HCT116 (cell line): ENCODE data around the gene PRCP. TPM values are rescaled to one million over a fixed set of nuclear protein-coding genes. Genes with fewer than 3 reads are reported as not detected.

ENCODE experiments used
- ATAC-seq: fragments of 200-7000 bp; cut with Tn5 transposase; 2 replicates; pipeline ENCODE4 v1.9.1; 2020; ENCODE audit warnings: mild to moderate bottlenecking, moderate library complexity
- BruUV-seq: library from RNA; stranded (reverse); fragments of 400-500 nt; replicated peaks from 2 replicates; lab custom pipeline; 2021; lab: Mats Ljungman, UMichigan
- CTCF ChIA-PET: fragments of 300-600 bp; sonication (Branson Sonifier 250); formaldehyde crosslinking; loops from one replicate; lab custom pipeline; 2021; ENCODE audit warnings: antibody characterized with exemption; lab: Charles Lee
- POLR2A ChIA-PET: fragments of 300-600, 350-600 bp; sonication (Branson Sonifier 250); formaldehyde crosslinking; loops from one replicate; lab custom pipeline; 2021; ENCODE audit warnings: antibody characterized with exemption; lab: Charles Lee
- RAD21 ChIA-PET, 2 experiments: fragments of 300-600 bp; sonication (Branson Sonifier 250); formaldehyde crosslinking; loops; one replicate each; lab custom pipeline; 2023; ENCODE audit warnings: low total read pairs in 2 of 2; ENCODE audit not compliant: uncharacterized antibody in 2 of 2, unreplicated experiment in 2 of 2, low non-redundant PET in 1 of 2; lab: Charles Lee
- DNase-seq: peaks from one replicate; pipeline ENCODE4 v3.0.0-alpha.2; 2010; ENCODE audit warnings: low read depth, low spot score
- H2AFZ ChIP-seq: fragments of 200-600 bp; shearing (Covaris generic), sonication (generic); 2 replicates; pipeline ENCODE4 v1.6.1; 2017; ENCODE audit warnings: low read depth, mixed run types, mixed read lengths, antibody characterized with exemption, low read length; ENCODE audit not compliant: poor library complexity, severe bottlenecking
- H3K27ac ChIP-seq: 2 replicates; pipeline ENCODE4 v1.5.1; 2012; ENCODE audit warnings: low read depth, low read length
- H3K27me3 ChIP-seq: fragments of 200-600 bp; sonication (generic); 2 replicates; pipeline ENCODE4 v1.6.1; 2016; ENCODE audit warnings: mixed run types, low read length, mixed read lengths; ENCODE audit not compliant: insufficient read depth
- H3K36me3 ChIP-seq, 2 experiments: fragments of 200-500 bp in 1 of 2; fragments of 200-600 bp in 1 of 2; sonication (Bioruptor generic) in 1 of 2; sonication (generic) in 1 of 2; 2 replicates each; pipeline versions ENCODE4 v1.5.1 to v1.6.1; 2014 to 2016; ENCODE audit warnings: low read length in 2 of 2, inconsistent platforms in 1 of 2, mixed read lengths in 1 of 2, mixed run types in 1 of 2; ENCODE audit not compliant: insufficient read depth in 2 of 2, control insufficient read depth in 1 of 2
- H3K4me1 ChIP-seq, 2 experiments: fragments of 200-600 bp in 1 of 2; sonication (generic) in 1 of 2; 2 replicates each; pipeline versions ENCODE4 v1.5.1 to v1.6.1; 2012 to 2017; ENCODE audit warnings: low read length in 2 of 2, inconsistent platforms in 1 of 2, mild to moderate bottlenecking in 1 of 2, mixed read lengths in 1 of 2, mixed run types in 1 of 2, moderate library complexity in 1 of 2; ENCODE audit not compliant: insufficient read depth in 2 of 2, control insufficient read depth in 1 of 2
- H3K4me2 ChIP-seq: fragments of 200-600 bp; sonication (generic); 2 replicates; pipeline ENCODE4 v1.6.1; 2017; ENCODE audit warnings: mixed run types, low read length, mixed read lengths
- H3K4me3 ChIP-seq, 2 experiments: fragments of 200-600 bp in 1 of 2; sonication (generic) in 1 of 2; replicated peaks in 1 of 2; 2 replicates each; pipeline ENCODE4 v1.5.1; 2011 to 2016; ENCODE audit warnings: low read length in 2 of 2, control low read depth in 1 of 2, low read depth in 1 of 2, mild to moderate bottlenecking in 1 of 2, mixed read lengths in 1 of 2, mixed run types in 1 of 2
- H3K79me2 ChIP-seq: fragments of 200-600 bp; sonication (generic); 2 replicates; pipeline ENCODE4 v1.6.1; 2017; ENCODE audit warnings: mild to moderate bottlenecking, mixed run types, low read length, moderate library complexity, mixed read lengths; ENCODE audit not compliant: insufficient read depth
- H3K9ac ChIP-seq: fragments of 200-600 bp; sonication (generic); 2 replicates; pipeline ENCODE4 v1.6.1; 2016; ENCODE audit warnings: low read length, mixed read lengths
- H3K9me2 ChIP-seq: fragments of 200-600 bp; sonication (generic), shearing (Covaris generic); 2 replicates; pipeline ENCODE4 v1.6.1; 2017; ENCODE audit warnings: mixed run types, mild to moderate bottlenecking, moderate library complexity; ENCODE audit not compliant: insufficient read depth
- H3K9me3 ChIP-seq, 2 experiments: fragments of 200-500 bp in 1 of 2; fragments of 200-600 bp in 1 of 2; sonication (Bioruptor generic) in 1 of 2; sonication (generic) in 1 of 2; 2 replicates each; pipeline ENCODE4 v1.6.1; 2014 to 2017; ENCODE audit warnings: low read length in 2 of 2, mixed read lengths in 2 of 2, inconsistent platforms in 1 of 2, low read depth in 1 of 2, mild to moderate bottlenecking in 1 of 2, mixed run types in 1 of 2, moderate library complexity in 1 of 2; ENCODE audit not compliant: control insufficient read depth in 1 of 2, insufficient read depth in 1 of 2
- H4K20me1 ChIP-seq: fragments of 200-600 bp; sonication (generic), shearing (Covaris generic); 2 replicates; pipeline ENCODE4 v1.6.1; 2017; ENCODE audit warnings: mixed run types, mild to moderate bottlenecking, moderate library complexity; ENCODE audit not compliant: insufficient read depth
- ATF3 ChIP-seq: IDR thresholded peaks from 2 replicates; pipeline ENCODE4 v1.6.1; 2012
- CEBPB ChIP-seq: IDR thresholded peaks from 2 replicates; pipeline ENCODE4 v1.6.1; 2012; ENCODE audit warnings: low read depth
- CTCF ChIP-seq, 3 experiments: fragments of 200-600 bp in 1 of 3; sonication (generic) in 1 of 3; IDR thresholded peaks in 2 of 3; conservative IDR thresholded peaks in 1 of 3; 2 replicates each; pipeline ENCODE4 v1.5.1; 2012 to 2017; ENCODE audit warnings: low read depth in 2 of 3, low read length in 2 of 3, antibody characterized with exemption in 1 of 3, borderline replicate concordance in 1 of 3, control low read depth in 1 of 3, mild to moderate bottlenecking in 1 of 3, mixed read lengths in 1 of 3, mixed run types in 1 of 3, moderate library complexity in 1 of 3; ENCODE audit not compliant: insufficient read depth in 1 of 3
- EGR1 ChIP-seq: IDR thresholded peaks from 2 replicates; pipeline ENCODE4 v1.6.1; 2012; ENCODE audit warnings: low read depth
- EZH2 ChIP-seq: fragments of 200-600 bp; sonication (generic); IDR thresholded peaks from 2 replicates; pipeline ENCODE4 v1.6.1; 2017; ENCODE audit warnings: antibody characterized with exemption, mixed run types
- FOSL1 ChIP-seq: IDR thresholded peaks from 2 replicates; pipeline ENCODE4 v1.6.1; 2012; ENCODE audit warnings: low read depth
- JUND ChIP-seq: IDR thresholded peaks from 2 replicates; pipeline ENCODE4 v1.6.1; 2012
- MAX ChIP-seq: IDR thresholded peaks from 2 replicates; pipeline ENCODE4 v1.6.1; 2012
- POLR2A ChIP-seq: IDR thresholded peaks from 2 replicates; pipeline ENCODE4 v1.7.0; 2011; ENCODE audit warnings: borderline replicate concordance; ENCODE audit not compliant: insufficient read depth, insufficient read length; ENCODE audit errors: extremely low read depth
- POLR2AphosphoS5 ChIP-seq: IDR thresholded peaks from 2 replicates; pipeline ENCODE4 v1.6.1; 2011; ENCODE audit warnings: mild to moderate bottlenecking, low read depth, low read length, moderate library complexity
- RAD21 ChIP-seq: IDR thresholded peaks from 2 replicates; pipeline ENCODE4 v1.6.1; 2012; ENCODE audit warnings: low read depth, mild to moderate bottlenecking
- SIN3A ChIP-seq: IDR thresholded peaks from 2 replicates; pipeline ENCODE4 v1.6.1; 2012; ENCODE audit warnings: low read depth
- SRF ChIP-seq: IDR thresholded peaks from 2 replicates; pipeline ENCODE4 v1.6.1; 2012; ENCODE audit warnings: low read depth
- YY1 ChIP-seq: IDR thresholded peaks from 2 replicates; pipeline ENCODE4 v1.6.1; 2011; ENCODE audit warnings: low read length, low read depth, moderate library complexity, mild to moderate bottlenecking; ENCODE audit not compliant: insufficient replicate concordance; ENCODE audit errors: extremely low read depth
- ZFX ChIP-seq: fragments of 450-650 bp; IDR thresholded peaks from 2 replicates; pipeline ENCODE4 v1.6.1; 2017
- ZNF274 ChIP-seq: fragments of 200-500 bp; sonication (Bioruptor generic); IDR thresholded peaks from 2 replicates; pipeline ENCODE4 v1.6.1; 2014; ENCODE audit warnings: mild to moderate bottlenecking, low read depth, low read length, inconsistent platforms
- intact Hi-C: fragments of 100-400 bp; cut with micrococcal nuclease; formaldehyde crosslinking; loops from 2 replicates; pipeline ENCODE4 v1.10.0; 2022
- total RNA-seq: library from RNA; stranded (reverse); gene quantifications from one replicate; pipeline ENCODE4 v1.2.1, GENCODE V29; 2021; ENCODE audit not compliant: unreplicated experiment

The PRCP gene
- total RNA-seq, 1 experiment from 2014 or later: 50.0 TPM

- Histone ChIP-seq H3K9ac (no peak overlapping the region), H3K4me3 (no peak overlapping the region), H4K20me1 (no peaks in the 10 kb centered on the region), H2AFZ (no peak overlapping the region), H3K27me3 (no peaks in the 10 kb centered on the region), H3K9me2 (no peaks in the 10 kb centered on the region), H3K79me2 (no peaks in the 10 kb centered on the region), H3K4me1 (peaks cover 11 to 19% of the 10 kb centered on the region in 2 experiments), H3K36me3 (no peaks in the 10 kb centered on the region), H3K27ac (no peak overlapping the region), H3K9me3 (no peaks in the 10 kb centered on the region), H3K4me2 (no peak overlapping the region)
- no peak for TF ChIP-seq MAX
- no peak for TF ChIP-seq CEBPB
- no peak for TF ChIP-seq YY1
- no peak for TF ChIP-seq POLR2AphosphoS5
- no peak for TF ChIP-seq ATF3
- no peak for TF ChIP-seq RAD21
- POLR2A ChIA-PET: no interaction called here
- DNase-seq (no peak), ATAC-seq (no peak)
- no TSS peak for BruUV-seq
- CTCF ChIA-PET: no interaction called here
- intact Hi-C loops: no loop called here
- RAD21 ChIA-PET: no interaction called here
Measured at GRCh38 chr11:82862379-82862778, 37.9 kb downstream of the PRCP start.

DNA sequence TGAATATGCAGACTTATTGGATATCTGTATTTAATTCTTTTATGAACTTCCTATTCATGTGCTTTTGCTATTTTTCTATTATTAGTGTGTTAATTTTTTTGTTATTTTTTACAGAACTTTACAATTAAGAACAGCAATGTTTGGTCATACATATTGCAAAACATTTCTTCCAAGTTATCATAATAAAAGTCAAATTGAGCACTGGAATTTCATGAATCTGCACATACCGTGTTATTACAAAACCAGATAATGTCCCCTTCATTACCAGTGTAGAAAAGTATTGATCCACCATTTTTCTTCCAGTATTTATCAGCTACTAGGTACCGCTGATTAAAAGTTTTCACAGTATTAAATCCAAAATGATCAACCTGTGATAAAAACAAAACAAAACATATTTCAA lies 40.5 kb downstream of the PRCP start:
- H3K4me2 ChIP-seq: no peak overlapping the region
- intact Hi-C loops: no loop called here
- no peaks in the 10 kb centered on the region for H3K27me3 ChIP-seq
- no peak for ATAC-seq
- H3K4me1 ChIP-seq: peaks cover 11 to 19% of the 10 kb centered on the region in 2 experiments
- H3K27ac ChIP-seq: no peak overlapping the region
- no peaks in the 10 kb centered on the region for H3K9me2 ChIP-seq
- RAD21 ChIA-PET: no interaction called here
- no peaks in the 10 kb centered on the region for H4K20me1 ChIP-seq
- no peaks in the 10 kb centered on the region for H3K36me3 ChIP-seq
- no peak overlapping the region for H3K9ac ChIP-seq
- no peak overlapping the region for H3K4me3 ChIP-seq
- no peak overlapping the region for H2AFZ ChIP-seq
- H3K9me3 ChIP-seq: no peaks in the 10 kb centered on the region
- BruUV-seq: no TSS peak
- CTCF ChIA-PET: interaction anchor here (1.0 to 1.5 kb wide), 5 partner anchors 8 to 960 kb away, joined by 3 to 5 read pairs (median 3); partner anchors contain the start of gene PRCP
- H3K79me2 ChIP-seq: no peaks in the 10 kb centered on the region
- TF ChIP-seq JUND (no peak), YY1 (no peak), ZFX (no peak), ZNF274 (no peak), CTCF (IDR thresholded peaks at IDR 0.05 in 2 of 3, conservative IDR thresholded peaks at IDR 0.05 in 1 of 3; ENCODE audit: borderline replicate concordance in 1 of 3, insufficient read depth in 1 of 3, low read depth in 2 of 3, low read length in 2 of 3) (no peak), EGR1 (no peak), RAD21 (no peak), POLR2A (no peak), SIN3A (no peak), MAX (no peak), CEBPB (no peak), SRF (no peak), EZH2 (no peak), FOSL1 (no peak)
- POLR2A ChIA-PET: no interaction called here
- no peak for DNase-seq
